Stomach (tissue), 4 donors: ENCODE measurements around the gene PITPNM3.

Experiments used
- CTCF ChIP-seq, 7 experiments: fragments of 450-650 bp in 4 of 7; fragments of 200-600 bp in 3 of 7; sonication (generic) in 3 of 7; IDR thresholded peaks; one replicate each; pipeline ENCODE4 v1.5.1; 2016 to 2019; ENCODE audit warnings: antibody characterized with exemption in 7 of 7, control low read depth in 2 of 7, mild to moderate bottlenecking in 1 of 7
- EP300 ChIP-seq: sonication (generic); formaldehyde crosslinking; IDR thresholded peaks from one replicate; pipeline ENCODE4 v1.6.1; 2017; ENCODE audit warnings: antibody characterized with exemption
- POLR2A ChIP-seq, 4 donors: fragments of 450-650 bp; IDR thresholded peaks; one replicate each; pipeline ENCODE4 v1.6.1; 2016; ENCODE audit warnings: antibody characterized with exemption in 4 of 4, control low read depth in 2 of 4, mild to moderate bottlenecking in 1 of 4, moderate library complexity in 1 of 4
- POLR2AphosphoS5 ChIP-seq, 3 donors: sonication (generic); formaldehyde crosslinking; IDR thresholded peaks; one replicate each; pipeline ENCODE4 v1.6.1; 2016; ENCODE audit warnings: antibody characterized with exemption in 3 of 3

- TF ChIP-seq CTCF (IDR thresholded peaks at IDR 0.05) (no peak), POLR2AphosphoS5 (IDR thresholded peaks at IDR 0.05) (peak in 1 of 3 donors; percentile 25), POLR2A (IDR thresholded peaks at IDR 0.05) (no peak), EP300 (no peak)
These were observed 31.0 kb upstream of the PITPNM3 start for GRCh38 chr17:6587310-6587709.
